GM12891 (cell line): ENCODE results near the gene CLNK.

Experiments used
- PAX5 ChIP-seq: IDR thresholded peaks from 2 replicates; pipeline ENCODE4 v1.6.1; 2011; ENCODE audit warnings: low read length, moderate library complexity, mild to moderate bottlenecking; ENCODE audit not compliant: insufficient read depth, severe bottlenecking
- POLR2A ChIP-seq: IDR thresholded peaks from 2 replicates; pipeline ENCODE4 v1.6.1; 2011; ENCODE audit warnings: low read depth, low read length, control low read depth
- POLR2AphosphoS5 ChIP-seq: IDR thresholded peaks from 2 replicates; pipeline ENCODE4 v1.6.1; 2011; ENCODE audit warnings: low read depth, low read length, control low read depth
- SPI1 ChIP-seq: IDR thresholded peaks from 2 replicates; pipeline ENCODE4 v1.6.1; 2011; ENCODE audit warnings: low read depth, low read length, control low read depth
- TAF1 ChIP-seq: IDR thresholded peaks from 2 replicates; pipeline ENCODE4 v1.6.1; 2011; ENCODE audit warnings: low read depth, low read length, control low read depth

GRCh38 chr4:10729366-10729765 is 44.8 kb upstream of the CLNK start:
- TF ChIP-seq POLR2A (no peak), SPI1 (no peak), TAF1 (no peak), POLR2AphosphoS5 (no peak), PAX5 (no peak)
